Body of pancreas (tissue), 4 donors: ENCODE results near the gene MYEOV. TPM values are rescaled to one million over a fixed set of nuclear protein-coding genes. Genes with fewer than 3 reads are reported as not detected.

Experiments
- ATAC-seq: fragments of 150-250 bp; one replicate; pipeline ENCODE4 v1.9.1; 2016
- DNase-seq, 4 donors: peaks; one replicate each; pipeline ENCODE4 v3.0.0-alpha.2; 2019
- H3K27ac ChIP-seq, 4 donors: fragments of 200-600 bp; sonication (generic); 1 replicate in 3 of 4; 2 replicates in 1 of 4; pipeline versions ENCODE4 v1.5.1 to v1.6.1; 2016 to 2019; ENCODE audit warnings: mild to moderate bottlenecking in 1 of 4, mixed read lengths in 1 of 4, moderate library complexity in 1 of 4
- H3K27me3 ChIP-seq, 2 donors: fragments of 200-600 bp; sonication (generic); one replicate each; pipeline ENCODE4 v1.6.0; 2016; ENCODE audit warnings: mild to moderate bottlenecking in 1 of 2
- H3K36me3 ChIP-seq, 2 donors: fragments of 200-600 bp; sonication (generic); replicated peaks in 1 of 2; 2 replicates each; pipeline ENCODE4 v1.5.1; 2016; ENCODE audit warnings: low read depth in 2 of 2; ENCODE audit not compliant: insufficient read depth in 1 of 2
- H3K4me1 ChIP-seq: fragments of 200-600 bp; sonication (generic); one replicate; pipeline ENCODE4 v1.6.0; 2016
- H3K4me3 ChIP-seq, 2 donors: fragments of 200-600 bp; sonication (generic); 1 replicate in 1 of 2; 2 replicates in 1 of 2; pipeline ENCODE4 v1.5.1; 2016 to 2019
- H3K9me3 ChIP-seq, 3 donors: fragments of 200-600 bp; sonication (generic); 1 replicate in 2 of 3; 2 replicates in 1 of 3; pipeline ENCODE4 v1.5.1; 2016
- CTCF ChIP-seq, 7 experiments: fragments of 450-650 bp in 4 of 7; fragments of 200-600 bp in 3 of 7; sonication (generic) in 3 of 7; IDR thresholded peaks; one replicate each; pipeline ENCODE4 v1.5.1; 2016 to 2019; ENCODE audit warnings: antibody characterized with exemption in 7 of 7
- POLR2A ChIP-seq, 3 donors: fragments of 450-650 bp; IDR thresholded peaks; one replicate each; pipeline ENCODE4 v1.6.1; 2016; ENCODE audit warnings: antibody characterized with exemption in 3 of 3, mild to moderate bottlenecking in 2 of 3
- WGBS, 2 donors: methylation state at CpG; one replicate each; pipeline ENCODE4 v1.1.5; 2017; 5-methylcytosine and 5-hydroxymethylcytosine counted together
- intact Hi-C: fragments of 100-400 bp; cut with DNase I; formaldehyde crosslinking; loops from one replicate; pipeline ENCODE4 v1.15.1; 2023
- total RNA-seq, 2 donors: library from RNA; depleted of rRNA; stranded (reverse); fragments of >200 nt; gene quantifications; one replicate each; pipeline ENCODE4 v1.1.0, GENCODE V29; 2016

MYEOV gene
- total RNA-seq, 2 donors from 2014 or later, result 2.3 to 7.0 TPM

- ATAC-seq, result no peak
- TF ChIP-seq CTCF (IDR thresholded peaks at IDR 0.05) (no peak), POLR2A (IDR thresholded peaks at IDR 0.05) (peak in 1 of 3 donors; percentile 21)
- Histone ChIP-seq H3K4me1 (peaks cover 20% of the 10 kb centered on the region), H3K27ac (peak overlapping the region; percentile 70 to 87 (median 80)), H3K9me3 (no peaks in the 10 kb centered on the region), H3K36me3 (no peaks in the 10 kb centered on the region), H3K27me3 (no peaks in the 10 kb centered on the region), H3K4me3 (no peak overlapping the region)
- WGBS, 2 donors, result 34 to 37% methylated on average over 7 to 9 of the region's 9 CpGs
- intact Hi-C loops, result no loop called here
- DNase-seq, result no peak
Observed at GRCh38 chr11:69252490-69252837, 41.5 kb upstream of the MYEOV start.

GRCh38 chr11:69253028-69253427, 40.9 kb upstream of the MYEOV start:
- intact Hi-C loops, result no loop called here
- TF ChIP-seq POLR2A (IDR thresholded peaks at IDR 0.05) (no peak), CTCF (IDR thresholded peaks at IDR 0.05) (no peak)
- Histone ChIP-seq H3K9me3 (no peaks in the 10 kb centered on the region), H3K4me3 (no peak overlapping the region), H3K27me3 (no peaks in the 10 kb centered on the region), H3K4me1 (peaks cover 20% of the 10 kb centered on the region), H3K36me3 (no peaks in the 10 kb centered on the region), H3K27ac (peak overlapping the region; percentile 70 to 87 (median 80))
- peak in 2 of 4 donors; percentile 17 to 23 for DNase-seq
- ATAC-seq, result no peak

GRCh38 chr11:69257134-69257533, 36.8 kb upstream of the MYEOV start:
- TF ChIP-seq POLR2A (IDR thresholded peaks at IDR 0.05), result no peak
- no peak for TF ChIP-seq CTCF (IDR thresholded peaks at IDR 0.05)
- no peak overlapping the region for H3K27ac ChIP-seq
- peaks cover 9% of the 10 kb centered on the region for H3K4me1 ChIP-seq
- intact Hi-C loops, result no loop called here
- WGBS, 2 donors, result 63 to 69% methylated on average over 5 of the region's 5 CpGs
- no peaks in the 10 kb centered on the region for H3K36me3 ChIP-seq
- no peaks in the 10 kb centered on the region for H3K27me3 ChIP-seq
- no peak for ATAC-seq
- no peak for DNase-seq
- H3K9me3 ChIP-seq, result no peaks in the 10 kb centered on the region
- no peak overlapping the region for H3K4me3 ChIP-seq

GRCh38 chr11:69257838-69258658, 35.9 kb upstream of the MYEOV start:
- 67 to 76% methylated on average over 6 of the region's 6 CpGs for WGBS, 2 donors
- TF ChIP-seq CTCF (IDR thresholded peaks at IDR 0.05) (no peak), POLR2A (IDR thresholded peaks at IDR 0.05) (no peak)
- Histone ChIP-seq H3K27ac (no peak overlapping the region), H3K4me3 (no peak overlapping the region), H3K36me3 (no peaks in the 10 kb centered on the region), H3K27me3 (no peaks in the 10 kb centered on the region), H3K9me3 (no peaks in the 10 kb centered on the region), H3K4me1 (no peaks in the 10 kb centered on the region)
- DNase-seq, result peak in 1 of 4 donors; percentile 3
- intact Hi-C loops, result no loop called here
- no peak for ATAC-seq

GRCh38 chr11:69259096-69259495, 34.9 kb upstream of the MYEOV start:
- intact Hi-C loops, result no loop called here
- H3K36me3 ChIP-seq, result no peaks in the 10 kb centered on the region
- ATAC-seq (no peak), DNase-seq (no peak)
- no peaks in the 10 kb centered on the region for H3K27me3 ChIP-seq
- no peaks in the 10 kb centered on the region for H3K9me3 ChIP-seq
- no peak for TF ChIP-seq POLR2A (IDR thresholded peaks at IDR 0.05)
- no peak for TF ChIP-seq CTCF (IDR thresholded peaks at IDR 0.05)
- H3K27ac ChIP-seq, result no peak overlapping the region
- 32 to 49% methylated on average over 2 of the region's 2 CpGs for WGBS, 2 donors
- no peak overlapping the region for H3K4me3 ChIP-seq
- H3K4me1 ChIP-seq, result peaks cover 5% of the 10 kb centered on the region
